ENCODE data around the gene KIRREL3.

GRCh38 chr11:126462422-126462821 lies 538.1 kb downstream of the KIRREL3 start:
- TF ChIP-seq CTCF (conservative IDR thresholded peaks at IDR 0.05; ENCODE audit: low read depth, low read length) (no peak), RCOR1 (IDR thresholded peaks at IDR 0.05; ENCODE audit: insufficient replicate concordance, low read length) (no peak), USF2 (IDR thresholded peaks at IDR 0.05; ENCODE audit: low read depth, low read length) (no peak), CHD1 (IDR thresholded peaks at IDR 0.05; ENCODE audit: low read depth, low read length) (no peak), CEBPB (IDR thresholded peaks at IDR 0.05; ENCODE audit: low read depth, low read length) (peak; percentile 52), MXI1 (IDR thresholded peaks at IDR 0.05; ENCODE audit: borderline replicate concordance, low read depth, low read length) (no peak), POLR2A (IDR thresholded peaks at IDR 0.05; ENCODE audit: low read depth, low read length) (no peak), FOS (IDR thresholded peaks at IDR 0.05; ENCODE audit: low read depth, low read length) (no peak), RAD21 (IDR thresholded peaks at IDR 0.05; ENCODE audit: low read length) (no peak)

Measured in IMR-90 (cell line).